ENCODE results near the gene CABLES1. TPM values are rescaled to one million over a fixed set of nuclear protein-coding genes. Genes with fewer than 3 reads are reported as not detected.
A peak's percentile ranks its signal among the peaks of the same experiment; 100 is the strongest.

The CABLES1 gene
- total RNA-seq, 1 donor from 2014 or later = 12.7 TPM

GRCh38 chr18:23226930-23227725, 91.8 kb downstream of the CABLES1 start:
- Mint-ChIP-seq H3K4me3 (no peak overlapping the region), H3K36me3 (peaks cover 7% of the 10 kb centered on the region), H3K9me3 (no peaks in the 10 kb centered on the region), H3K4me1 (peaks cover 38% of the 10 kb centered on the region), H3K27ac (peak overlapping the region; percentile 71), H3K27me3 (ENCODE audit: low read depth) (no peaks in the 10 kb centered on the region)
- no peak for TF ChIP-seq CTCF (IDR thresholded peaks at IDR 0.05; ENCODE audit: unreplicated experiment)
- DNase-seq (ENCODE audit: low spot score in 2 of 2, unreplicated experiment in 2 of 2) = no peak

DNA sequence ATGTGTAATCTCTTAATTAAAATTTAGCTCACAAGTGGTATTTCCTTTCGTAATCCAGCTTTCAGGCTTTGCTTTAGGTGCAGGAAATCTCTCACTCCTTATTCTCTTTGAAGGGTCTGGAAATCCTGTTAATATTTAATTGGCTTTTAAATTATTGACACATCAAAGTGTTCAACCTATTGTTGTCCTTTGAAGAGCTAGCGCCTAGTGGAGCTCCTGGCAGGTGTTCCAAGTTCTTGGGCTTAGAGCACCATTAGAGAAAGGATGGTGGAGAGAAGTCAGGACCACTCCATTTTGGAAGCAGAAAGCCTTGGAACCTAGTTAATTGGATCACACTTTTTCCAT, 92.4 kb downstream of the CABLES1 start:
- no peak for DNase-seq (ENCODE audit: low spot score in 2 of 2, unreplicated experiment in 2 of 2)
- Mint-ChIP-seq H3K27ac (no peak overlapping the region), H3K4me3 (no peak overlapping the region)

DNA sequence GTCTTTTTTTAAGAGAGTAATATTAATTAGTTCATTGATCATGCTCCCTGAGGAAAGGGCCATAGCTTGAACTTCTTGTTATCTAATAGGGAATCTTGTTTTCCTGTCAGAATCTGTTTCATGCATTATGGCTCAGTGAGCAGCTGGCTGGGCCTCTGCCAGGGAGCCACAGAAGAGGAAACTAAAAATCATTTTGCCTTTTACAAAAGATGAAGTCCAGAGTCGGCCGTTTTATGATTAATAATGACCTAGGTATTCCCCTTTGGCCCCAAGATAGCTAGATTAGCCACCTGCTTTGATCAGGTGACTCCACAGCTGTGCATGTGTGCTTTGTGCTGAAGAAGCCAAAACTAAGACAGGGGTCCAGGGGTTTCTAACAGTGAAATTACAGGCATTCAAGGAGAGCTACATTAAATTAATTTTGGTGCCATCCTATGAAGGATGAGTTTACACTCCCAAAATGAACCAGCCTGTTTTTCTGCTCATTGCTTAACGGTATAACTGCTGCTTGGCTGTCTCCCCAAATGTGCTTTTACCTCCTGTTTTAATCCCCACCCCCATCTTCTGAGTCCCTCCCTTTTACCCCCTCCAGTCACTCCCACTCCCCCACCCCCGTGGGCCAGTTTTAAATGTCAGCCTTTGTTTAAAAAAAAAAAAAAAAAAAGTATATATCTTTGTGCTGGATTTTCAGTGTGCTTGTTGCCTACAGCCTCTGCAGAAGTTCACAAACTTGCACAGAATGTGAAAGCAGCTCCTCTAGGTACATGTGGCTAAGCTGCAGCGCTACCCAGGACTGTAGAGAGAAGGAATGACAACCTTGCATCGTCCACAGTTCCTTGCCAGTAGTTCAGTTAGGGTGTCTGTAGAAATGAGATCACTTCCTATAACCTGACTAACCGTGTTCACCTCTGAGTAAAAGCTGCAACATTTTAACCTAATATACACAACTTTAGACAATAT, 93.1 kb downstream of the CABLES1 start:
- Mint-ChIP-seq H3K9me3 (no peaks in the 10 kb centered on the region), H3K27ac (peak overlapping the region; percentile 61), H3K36me3 (peaks cover 9% of the 10 kb centered on the region), H3K4me3 (no peak overlapping the region), H3K4me1 (peaks cover 38% of the 10 kb centered on the region), H3K27me3 (ENCODE audit: low read depth) (no peaks in the 10 kb centered on the region)
- no peak for TF ChIP-seq CTCF (IDR thresholded peaks at IDR 0.05; ENCODE audit: unreplicated experiment)
- no peak for DNase-seq (ENCODE audit: low spot score in 2 of 2, unreplicated experiment in 2 of 2)

More for the DNA sequence above, 92.4 kb downstream of the CABLES1 start:
- H3K27me3 Mint-ChIP-seq (ENCODE audit: low read depth) = no peaks in the 10 kb centered on the region
- H3K4me1 Mint-ChIP-seq = peaks cover 38% of the 10 kb centered on the region
- H3K9me3 Mint-ChIP-seq = no peaks in the 10 kb centered on the region
- no peak for TF ChIP-seq CTCF (IDR thresholded peaks at IDR 0.05; ENCODE audit: unreplicated experiment)
- H3K36me3 Mint-ChIP-seq = peaks cover 9% of the 10 kb centered on the region

- Mint-ChIP-seq H3K4me3 (no peak overlapping the region), H3K27me3 (ENCODE audit: low read depth) (no peaks in the 10 kb centered on the region), H3K9me3 (no peaks in the 10 kb centered on the region), H3K27ac (peak overlapping the region; percentile 16), H3K36me3 (peaks cover 12% of the 10 kb centered on the region), H3K4me1 (peaks cover 38% of the 10 kb centered on the region)
- DNase-seq (ENCODE audit: low spot score in 2 of 2, unreplicated experiment in 2 of 2) = no peak
- TF ChIP-seq CTCF (IDR thresholded peaks at IDR 0.05; ENCODE audit: unreplicated experiment) = no peak
Measured at GRCh38 chr18:23229472-23229871, 94.2 kb downstream of the CABLES1 start.

GRCh38 chr18:23230686-23231085, 95.4 kb downstream of the CABLES1 start:
- peaks cover 33% of the 10 kb centered on the region for H3K4me1 Mint-ChIP-seq
- H3K36me3 Mint-ChIP-seq = peaks cover 7% of the 10 kb centered on the region
- no peaks in the 10 kb centered on the region for H3K9me3 Mint-ChIP-seq
- TF ChIP-seq CTCF (IDR thresholded peaks at IDR 0.05; ENCODE audit: unreplicated experiment) = no peak
- no peaks in the 10 kb centered on the region for H3K27me3 Mint-ChIP-seq (ENCODE audit: low read depth)
- H3K4me3 Mint-ChIP-seq = no peak overlapping the region
- H3K27ac Mint-ChIP-seq = no peak overlapping the region
- DNase-seq (ENCODE audit: low spot score in 2 of 2, unreplicated experiment in 2 of 2) = no peak

Data from mesothelial cell of epicardium (in vitro differentiated cells).